ENCODE results near the gene C1QTNF2.

- TF ChIP-seq CTCF (IDR thresholded peaks at IDR 0.05; ENCODE audit: low read length) (no peak), EZH2 (optimal IDR thresholded peaks at IDR 0.05; ENCODE audit: low read depth, low read length) (no peak)
Measured at GRCh38 chr5:160310552-160311295, 59.7 kb downstream of the C1QTNF2 start.
